HS-5 (cell line): Measurements from ENCODE around the gene RTP2.
A peak's percentile ranks its signal among the peaks of the same experiment; 100 is the strongest.

Experiments
- DNase-seq: peaks from one replicate; pipeline ENCODE4 v3.0.0-alpha.2; 2012; ENCODE audit warnings: low read depth

Gene RTP2

GRCh38 chr3:187738331-187739093 lies 36.2 kb upstream of the RTP2 start:
- peak; percentile 85 for DNase-seq

GRCh38 chr3:187738071-187738330 lies 35.6 kb upstream of the RTP2 start:
- DNase-seq: no peak

GRCh38 chr3:187737368-187738070 lies 35.2 kb upstream of the RTP2 start:
- no peak for DNase-seq

- DNase-seq: no peak
Measured at GRCh38 chr3:187737006-187737367, 34.6 kb upstream of the RTP2 start.

- DNase-seq: no peak
Measured at GRCh38 chr3:187736418-187736871, 34.1 kb upstream of the RTP2 start.

- DNase-seq: no peak
Measured at GRCh38 chr3:187735837-187736236, 33.5 kb upstream of the RTP2 start.

GRCh38 chr3:187735383-187735782 lies 33.0 kb upstream of the RTP2 start:
- DNase-seq: no peak

GRCh38 chr3:187734841-187735240 lies 32.5 kb upstream of the RTP2 start:
- DNase-seq: no peak

GRCh38 chr3:187733371-187733770 lies 31.0 kb upstream of the RTP2 start:
- DNase-seq: no peak

- DNase-seq: no peak
Measured at GRCh38 chr3:187729598-187729997, 27.2 kb upstream of the RTP2 start.

- DNase-seq: no peak
Measured at GRCh38 chr3:187728940-187729583, 26.7 kb upstream of the RTP2 start.

- DNase-seq: no peak
Measured at GRCh38 chr3:187728248-187728647, 25.9 kb upstream of the RTP2 start.

- no peak for DNase-seq
Measured at GRCh38 chr3:187726564-187726963, 24.2 kb upstream of the RTP2 start.

- DNase-seq: no peak
Measured at GRCh38 chr3:187725653-187726370, 23.5 kb upstream of the RTP2 start.

GRCh38 chr3:187725224-187725623 lies 22.9 kb upstream of the RTP2 start:
- no peak for DNase-seq

- DNase-seq: no peak
Measured at GRCh38 chr3:187722206-187722612, 19.9 kb upstream of the RTP2 start.

GRCh38 chr3:187721055-187721454 lies 18.7 kb upstream of the RTP2 start:
- DNase-seq: no peak

- no peak for DNase-seq
Measured at GRCh38 chr3:187720337-187720670, 17.9 kb upstream of the RTP2 start.

- DNase-seq: no peak
Measured at GRCh38 chr3:187719628-187720336, 17.4 kb upstream of the RTP2 start.

- DNase-seq: no peak
Measured at GRCh38 chr3:187718802-187719201, 16.4 kb upstream of the RTP2 start.

- DNase-seq: no peak
Measured at GRCh38 chr3:187717572-187717971, 15.2 kb upstream of the RTP2 start.

GRCh38 chr3:187714404-187714979 lies 12.1 kb upstream of the RTP2 start:
- DNase-seq: no peak
